HG02981 (cell line): ENCODE results near the gene CUX1.
"Not testable (repeated sequence)": the region's sequence is repeated elsewhere in the genome, so short reads cannot be mapped to it uniquely, and the experiment has no call there.

Experiments
- ATAC-seq: cut with Tn5 transposase; IDR thresholded peaks from one replicate; pipeline ENCODE4 v1.9.1; 2021; ENCODE audit warnings: mild to moderate bottlenecking, moderate library complexity; ENCODE audit not compliant: unreplicated experiment

Gene CUX1

GRCh38 chr7:101911800-101912715 lies 94.6 kb downstream of the CUX1 start:
- ATAC-seq: no peak

GRCh38 chr7:101912716-101913110 lies 95.3 kb downstream of the CUX1 start:
- no peak for ATAC-seq

GRCh38 chr7:101913247-101913721 lies 95.9 kb downstream of the CUX1 start:
- ATAC-seq: no peak

GRCh38 chr7:101913851-101914250 lies 96.4 kb downstream of the CUX1 start:
- ATAC-seq: no peak

GRCh38 chr7:101915000-101915399 lies 97.6 kb downstream of the CUX1 start:
- ATAC-seq: no peak

GRCh38 chr7:101916041-101916800 lies 98.8 kb downstream of the CUX1 start:
- ATAC-seq: no peak

- no peak for ATAC-seq
These were observed 99.5 kb downstream of the CUX1 start for GRCh38 chr7:101916876-101917275.

GRCh38 chr7:101917566-101917965 lies 100.1 kb downstream of the CUX1 start:
- no peak for ATAC-seq

- no peak for ATAC-seq
These were observed 101.0 kb downstream of the CUX1 start for GRCh38 chr7:101918426-101918825.

- ATAC-seq: no peak
These were observed 102.1 kb downstream of the CUX1 start for GRCh38 chr7:101919363-101920115.

- ATAC-seq: no peak
These were observed 103.6 kb downstream of the CUX1 start for GRCh38 chr7:101921061-101921460.

- ATAC-seq: not testable (repeated sequence)
These were observed 104.4 kb downstream of the CUX1 start for GRCh38 chr7:101921546-101922489.

- ATAC-seq: no peak
These were observed 105.5 kb downstream of the CUX1 start for GRCh38 chr7:101922631-101923601.

- no peak for ATAC-seq
These were observed 106.2 kb downstream of the CUX1 start for GRCh38 chr7:101923602-101923985.

- no peak for ATAC-seq
These were observed 106.7 kb downstream of the CUX1 start for GRCh38 chr7:101924171-101924570.

- ATAC-seq: no peak
These were observed 108.8 kb downstream of the CUX1 start for GRCh38 chr7:101926265-101926664.

GRCh38 chr7:101927389-101927788 lies 110.0 kb downstream of the CUX1 start:
- no peak for ATAC-seq

- no peak for ATAC-seq
These were observed 110.4 kb downstream of the CUX1 start for GRCh38 chr7:101927802-101928201.

GRCh38 chr7:101929256-101929655 lies 111.8 kb downstream of the CUX1 start:
- no peak for ATAC-seq
